C4-2B (cell line): ENCODE results near the gene CEP192.

Source experiments
- H3K27ac ChIP-seq: fragments of 450-650 bp; 2 replicates; pipeline ENCODE4 v1.5.1; 2017
- CTCF ChIP-seq: fragments of 450-650 bp; conservative IDR thresholded peaks from 2 replicates; pipeline ENCODE4 v1.5.1; 2017; ENCODE audit warnings: mild to moderate bottlenecking
- ZFX ChIP-seq: fragments of 450-650 bp; IDR thresholded peaks from 2 replicates; pipeline ENCODE4 v1.6.1; 2017

The CEP192 gene

DNA sequence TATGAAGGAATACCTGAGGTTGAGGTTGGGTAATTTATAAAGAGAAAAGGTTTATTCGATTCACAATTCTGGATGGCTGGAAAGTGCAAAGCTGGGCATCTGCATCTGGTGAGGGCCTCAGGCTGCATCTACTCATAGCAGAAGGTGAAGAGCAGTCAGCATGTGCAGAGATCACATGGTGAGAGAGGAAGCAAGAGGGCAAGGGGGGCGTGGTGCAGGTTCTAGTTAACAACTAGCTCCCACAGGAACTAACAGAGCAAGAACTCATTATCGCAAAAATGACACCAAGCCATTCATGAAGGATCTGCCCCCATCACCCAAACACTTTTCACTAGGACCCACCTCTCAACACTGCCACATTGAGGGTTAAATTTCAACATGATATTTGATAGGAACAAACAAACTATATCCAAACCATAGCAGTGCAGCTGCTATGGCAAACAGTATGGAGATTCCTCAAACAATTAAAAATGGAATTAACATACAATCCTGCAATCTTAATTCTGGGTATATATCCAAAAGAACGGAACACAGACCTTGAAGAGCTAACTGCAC lies 154.6 kb downstream of the CEP192 start:
- H3K27ac ChIP-seq = no peak overlapping the region
- TF ChIP-seq ZFX = no peak
- TF ChIP-seq CTCF = no peak

DNA sequence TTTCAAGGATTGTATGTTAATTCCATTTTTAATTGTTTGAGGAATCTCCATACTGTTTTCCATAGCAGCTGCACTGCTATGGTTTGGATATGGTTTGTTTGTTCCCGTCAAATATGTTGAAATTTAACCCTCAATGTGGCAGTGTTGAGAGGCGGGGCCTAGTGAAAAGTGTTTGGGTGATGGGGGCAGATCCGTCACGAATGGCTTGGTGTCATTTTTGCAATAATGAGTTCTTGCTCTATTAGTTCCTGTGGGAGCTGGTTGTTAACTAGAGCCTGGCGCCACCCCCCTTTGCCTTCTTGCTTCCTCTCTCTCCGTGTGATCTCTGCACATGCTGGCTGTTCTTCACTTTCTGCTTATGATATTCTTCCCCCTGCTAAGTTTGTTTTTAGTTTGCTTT lies 156.0 kb downstream of the CEP192 start:
- TF ChIP-seq ZFX = no peak
- no peak overlapping the region for H3K27ac ChIP-seq

- TF ChIP-seq CTCF (no peak), ZFX (no peak)
- no peak overlapping the region for H3K27ac ChIP-seq
Measured at GRCh38 chr18:13151656-13152055, 160.5 kb downstream of the CEP192 start.

DNA sequence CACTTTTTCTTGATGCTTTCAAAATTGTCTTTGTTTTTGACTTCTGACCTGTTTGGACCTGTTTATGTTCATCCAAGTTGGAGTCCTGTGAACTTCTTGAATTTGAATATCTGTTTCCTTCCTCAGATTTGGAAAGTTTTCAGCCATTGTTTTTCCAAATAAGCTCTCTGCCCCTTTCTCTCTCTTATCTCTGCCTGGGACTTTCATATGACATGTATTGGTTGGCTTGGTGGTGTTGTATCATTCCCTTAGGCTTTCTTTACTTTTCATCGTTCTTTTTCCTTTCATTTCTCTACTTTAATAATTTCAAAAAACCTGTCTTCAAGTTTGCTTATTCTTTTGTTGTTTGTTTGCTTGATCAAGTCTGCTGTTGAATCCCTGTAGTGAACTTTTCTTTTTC lies 167.3 kb downstream of the CEP192 start:
- TF ChIP-seq ZFX (no peak), CTCF (no peak)
- H3K27ac ChIP-seq = no peak overlapping the region

- H3K27ac ChIP-seq = no peak overlapping the region
- TF ChIP-seq CTCF (peak; percentile 90), ZFX (no peak)
Measured at GRCh38 chr18:13159579-13159978, 168.4 kb downstream of the CEP192 start.

GRCh38 chr18:13161276-13161899 lies 170.2 kb downstream of the CEP192 start:
- TF ChIP-seq CTCF (no peak), ZFX (no peak)
- H3K27ac ChIP-seq = no peak overlapping the region

GRCh38 chr18:13163167-13163927 lies 172.2 kb downstream of the CEP192 start:
- TF ChIP-seq CTCF (no peak), ZFX (no peak)
- H3K27ac ChIP-seq = no peak overlapping the region
